ENCODE data around the gene RXRA.
"Not testable (repeated sequence)": the region's sequence is repeated elsewhere in the genome, so short reads cannot be mapped to it uniquely, and the experiment has no call there.

The RXRA gene

DNA sequence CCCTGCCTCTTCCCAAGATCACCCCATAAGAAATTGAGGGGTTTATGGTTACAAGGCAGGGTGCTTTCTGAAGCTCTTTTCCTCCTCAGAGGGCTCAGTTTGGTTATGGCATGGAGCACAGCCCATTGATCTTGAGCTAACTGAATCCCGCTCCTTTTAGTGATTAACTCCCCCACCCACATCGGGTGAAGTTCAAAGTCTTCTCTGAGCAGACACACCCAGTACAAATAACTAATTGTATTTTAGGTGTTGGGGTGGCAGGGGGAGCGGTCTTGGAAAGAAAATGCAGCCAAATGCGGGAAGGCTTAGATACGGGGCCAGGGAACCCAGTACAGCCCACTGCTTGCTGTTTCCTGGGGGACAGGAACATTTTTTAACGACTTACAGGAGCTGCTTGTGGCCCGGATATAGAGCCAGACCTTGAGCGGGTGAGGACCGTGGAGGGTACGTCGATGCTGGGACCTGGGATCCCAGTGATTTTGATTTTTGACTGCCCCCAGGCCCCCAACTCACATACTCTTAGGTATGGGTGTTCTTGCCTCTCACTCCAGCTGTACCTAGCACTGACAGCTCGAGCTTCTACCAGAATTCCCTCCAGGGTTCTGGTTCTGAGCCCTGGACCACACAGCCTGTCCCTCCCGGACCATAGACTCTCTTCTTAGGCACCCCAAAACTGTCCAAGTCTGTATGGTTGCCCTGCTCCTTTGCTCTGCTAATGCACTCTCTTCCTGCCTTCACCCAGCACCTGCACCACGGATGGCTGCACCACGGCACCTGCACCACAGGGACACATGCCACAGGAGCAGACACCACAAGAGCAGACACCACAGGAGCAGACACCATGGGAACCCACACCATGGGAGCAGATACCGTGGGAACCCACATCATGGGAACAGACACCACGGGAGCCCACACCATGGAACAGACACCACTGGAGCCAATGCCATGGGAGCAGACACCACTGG lies 18.3 kb upstream of the RXRA start:
- no peak for DNase-seq

DNA sequence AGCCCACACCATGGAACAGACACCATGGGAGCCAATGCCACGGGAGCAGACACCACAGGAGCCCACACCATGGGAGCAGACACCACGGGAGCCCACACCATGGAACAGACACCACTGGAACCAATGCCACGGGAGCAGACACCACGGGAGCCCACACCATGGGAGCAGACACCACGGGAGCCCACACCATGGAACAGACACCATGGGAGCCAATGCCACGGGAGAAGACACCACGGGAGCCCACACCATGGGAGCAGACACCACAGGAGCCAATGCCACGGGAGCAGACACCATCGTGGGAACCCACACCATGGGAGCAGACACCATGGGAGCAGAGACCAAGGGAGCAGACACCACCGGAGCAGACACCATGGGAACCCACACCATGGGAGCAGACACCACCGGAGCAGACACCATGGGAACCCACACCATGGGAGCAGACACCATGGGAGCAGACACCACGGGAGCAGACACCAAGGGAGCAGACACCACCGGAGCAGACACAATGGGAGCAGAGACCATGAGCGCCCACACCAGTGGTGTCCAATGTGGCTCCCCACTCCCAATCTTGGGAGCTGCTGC lies 17.5 kb upstream of the RXRA start:
- DNase-seq, result not testable (repeated sequence)

DNA sequence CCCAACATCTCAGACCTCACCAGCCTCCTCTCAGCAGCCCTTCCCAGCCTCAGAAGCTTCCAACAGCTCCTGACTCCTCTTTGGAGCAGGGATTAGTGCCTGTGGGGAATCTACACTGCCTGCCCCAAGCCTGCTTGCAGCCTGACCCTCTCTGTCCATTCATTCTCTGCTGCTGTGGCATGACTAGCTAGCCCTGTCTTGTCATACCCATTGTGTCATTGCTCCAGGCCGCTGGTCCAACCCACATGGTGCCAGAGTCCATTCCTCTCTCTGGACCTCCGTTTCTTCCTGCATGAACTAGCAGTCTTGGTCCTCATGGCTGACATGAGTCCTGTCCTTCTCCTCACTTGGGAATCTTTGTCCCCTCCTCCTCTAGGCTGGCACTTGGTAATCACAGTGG lies 12.8 kb upstream of the RXRA start:
- DNase-seq, result no peak

DNA sequence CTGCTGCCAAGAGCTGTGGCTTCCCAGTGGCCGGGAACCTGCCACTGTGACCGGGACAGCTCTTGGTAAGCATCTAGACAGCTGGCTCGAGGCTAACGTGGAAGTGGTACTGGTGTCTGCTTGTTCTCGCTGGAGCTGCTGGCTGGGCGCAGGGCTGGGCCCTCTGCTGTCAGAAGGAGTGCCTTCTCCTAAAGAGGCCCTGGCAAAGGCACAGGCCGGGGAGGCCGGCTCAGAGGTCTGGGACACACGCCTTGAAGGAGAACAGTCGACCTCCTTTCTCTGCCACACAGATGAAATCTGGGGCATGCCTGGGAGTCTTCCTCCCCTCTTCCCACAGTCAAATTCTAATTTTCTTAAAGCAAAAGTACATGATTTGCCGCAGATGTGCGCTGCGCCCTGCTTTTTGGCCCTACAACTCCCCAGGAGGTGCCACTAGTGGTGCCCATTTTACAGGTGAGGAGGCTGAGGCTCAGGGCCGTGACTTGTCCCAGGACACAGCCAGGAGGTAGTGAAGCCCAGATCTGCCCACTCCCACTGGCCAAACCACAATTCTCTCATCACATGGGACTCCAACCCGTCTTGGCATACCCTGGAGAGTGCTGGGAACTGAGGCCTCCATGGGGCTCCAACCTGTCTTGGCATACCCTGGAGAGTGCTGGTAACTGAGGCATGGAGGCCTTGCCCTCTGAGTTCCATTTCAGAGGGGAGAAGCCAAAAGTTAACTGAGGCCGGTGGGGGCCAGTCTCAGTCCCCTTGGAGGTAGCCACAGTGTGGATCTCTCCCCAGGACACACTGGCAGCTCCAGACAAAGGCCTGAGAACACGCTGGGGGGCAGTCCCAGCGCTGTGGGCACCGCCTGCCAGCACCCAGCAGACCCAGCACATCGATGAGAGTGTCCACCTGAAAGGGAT lies 12.0 kb upstream of the RXRA start:
- peak in 1 of 56 donors; percentile 49 for DNase-seq

GRCh38 chr9:134314950-134315715 lies 11.1 kb upstream of the RXRA start:
- no peak for DNase-seq

DNA sequence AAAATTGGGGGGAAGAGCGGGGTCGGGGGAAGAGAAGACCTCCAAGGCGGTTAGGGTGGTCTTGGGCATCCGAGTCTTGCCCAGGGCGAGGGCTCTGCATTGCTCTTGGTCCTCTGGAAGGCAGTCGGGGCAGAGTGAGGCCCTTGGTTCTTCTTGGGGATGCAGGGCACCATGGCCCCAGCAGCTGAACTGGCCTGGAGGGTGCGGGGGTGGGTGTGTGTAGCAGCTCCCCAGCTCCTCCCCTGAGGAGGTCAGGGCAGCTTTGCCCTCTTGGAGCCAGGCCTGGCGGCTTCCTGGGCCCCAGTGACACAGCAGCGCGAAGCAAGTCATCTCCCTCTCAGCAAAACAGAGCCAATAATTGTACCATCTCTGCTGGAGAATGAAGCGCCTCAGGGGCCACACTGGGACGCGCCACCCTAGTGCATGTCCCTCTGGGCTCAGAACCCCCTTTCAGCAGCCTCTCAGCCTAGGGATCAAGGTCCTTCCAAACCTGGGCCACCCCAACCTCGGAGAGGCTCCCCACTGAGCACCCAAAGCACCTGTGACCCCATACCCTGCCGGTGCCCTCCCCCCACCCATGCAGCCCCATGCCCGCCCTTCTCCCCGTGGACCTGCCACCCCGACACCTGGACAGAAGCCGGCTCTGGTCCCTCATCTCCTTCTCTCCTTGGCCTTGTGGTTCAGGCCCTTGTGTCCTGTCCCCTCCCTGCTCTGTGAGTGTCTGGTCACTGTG lies 10.4 kb upstream of the RXRA start:
- DNase-seq, result no peak

DNA sequence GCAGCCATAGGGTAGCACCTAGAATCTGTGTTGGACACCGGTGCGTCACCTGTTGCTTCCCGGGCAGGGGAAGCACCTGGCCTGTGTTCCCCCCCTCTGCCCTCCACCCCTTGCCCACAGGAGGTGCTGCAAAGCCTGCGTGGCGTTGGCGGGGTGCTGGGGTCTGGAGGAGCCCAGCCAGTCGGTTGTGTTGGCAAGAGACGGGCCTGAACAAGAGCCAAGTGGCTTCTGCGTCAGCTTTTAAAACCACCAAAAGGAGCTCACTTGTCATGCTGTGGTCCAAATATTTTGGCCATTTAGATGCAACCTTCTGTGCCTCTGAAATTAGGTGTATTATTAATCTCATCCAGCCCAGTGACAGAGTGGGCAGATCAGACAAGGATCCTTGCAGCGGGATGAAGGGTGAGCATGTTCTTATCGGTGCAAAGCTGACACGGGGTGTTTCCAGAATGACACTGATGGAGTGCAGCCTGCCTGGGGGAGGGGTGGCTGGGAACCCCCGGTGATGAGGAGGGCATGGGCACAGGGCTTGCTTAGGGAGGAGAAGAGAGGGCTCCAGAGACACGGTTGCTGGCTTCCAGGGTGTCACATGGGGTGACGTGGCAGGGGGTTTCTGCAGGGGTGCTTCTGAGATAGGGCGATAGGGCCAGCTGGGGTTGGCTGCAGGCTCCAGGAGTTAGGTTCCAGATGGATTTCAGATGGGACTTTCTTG lies 9.7 kb upstream of the RXRA start:
- peak in 7 of 56 donors; percentile 29 to 44 (median 34) for DNase-seq

- no peak for DNase-seq
Measured at GRCh38 chr9:134317400-134317789, 8.9 kb upstream of the RXRA start.

GRCh38 chr9:134317790-134318414 lies 8.4 kb upstream of the RXRA start:
- DNase-seq, result no peak

DNA sequence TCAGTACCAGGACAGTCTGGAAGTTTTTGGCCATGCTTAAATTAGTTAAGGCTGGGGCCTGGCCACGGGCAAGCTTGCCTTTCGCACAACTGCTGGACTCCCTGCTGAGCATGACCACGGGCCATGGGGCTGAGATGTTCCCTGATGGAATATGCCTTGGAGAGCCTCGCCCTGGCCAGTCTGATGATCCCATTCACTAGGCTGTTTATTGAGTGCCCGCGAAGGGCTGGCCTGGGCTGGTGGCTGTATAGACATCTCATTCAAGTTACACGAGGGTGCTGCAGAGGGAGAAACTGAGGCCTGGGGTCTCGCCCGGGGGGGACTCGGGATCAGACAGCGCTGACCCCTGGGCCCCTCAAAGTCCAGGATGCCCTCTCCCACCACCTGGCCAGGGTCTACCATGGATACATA lies 7.8 kb upstream of the RXRA start:
- no peak for DNase-seq

DNA sequence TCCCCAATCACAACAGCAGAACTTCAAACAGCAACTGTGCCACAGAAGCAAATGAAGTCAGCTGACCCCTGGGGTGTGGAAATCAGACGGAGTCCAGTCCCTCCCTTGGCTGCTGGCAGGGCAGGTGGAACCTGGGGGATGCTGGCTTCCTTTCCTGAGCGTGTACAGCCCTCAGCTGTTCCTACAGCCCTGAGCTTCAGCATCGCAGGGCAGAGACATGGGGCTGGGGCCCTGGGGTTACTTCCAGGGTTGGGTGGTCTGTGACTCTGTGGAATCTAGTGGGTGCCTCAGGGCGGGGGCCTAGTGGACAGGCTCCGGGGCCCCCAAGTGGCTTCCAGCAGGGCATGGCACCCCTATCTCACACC lies 7.3 kb upstream of the RXRA start:
- DNase-seq, result no peak

GRCh38 chr9:134319306-134320125 lies 6.7 kb upstream of the RXRA start:
- no peak for DNase-seq

DNA sequence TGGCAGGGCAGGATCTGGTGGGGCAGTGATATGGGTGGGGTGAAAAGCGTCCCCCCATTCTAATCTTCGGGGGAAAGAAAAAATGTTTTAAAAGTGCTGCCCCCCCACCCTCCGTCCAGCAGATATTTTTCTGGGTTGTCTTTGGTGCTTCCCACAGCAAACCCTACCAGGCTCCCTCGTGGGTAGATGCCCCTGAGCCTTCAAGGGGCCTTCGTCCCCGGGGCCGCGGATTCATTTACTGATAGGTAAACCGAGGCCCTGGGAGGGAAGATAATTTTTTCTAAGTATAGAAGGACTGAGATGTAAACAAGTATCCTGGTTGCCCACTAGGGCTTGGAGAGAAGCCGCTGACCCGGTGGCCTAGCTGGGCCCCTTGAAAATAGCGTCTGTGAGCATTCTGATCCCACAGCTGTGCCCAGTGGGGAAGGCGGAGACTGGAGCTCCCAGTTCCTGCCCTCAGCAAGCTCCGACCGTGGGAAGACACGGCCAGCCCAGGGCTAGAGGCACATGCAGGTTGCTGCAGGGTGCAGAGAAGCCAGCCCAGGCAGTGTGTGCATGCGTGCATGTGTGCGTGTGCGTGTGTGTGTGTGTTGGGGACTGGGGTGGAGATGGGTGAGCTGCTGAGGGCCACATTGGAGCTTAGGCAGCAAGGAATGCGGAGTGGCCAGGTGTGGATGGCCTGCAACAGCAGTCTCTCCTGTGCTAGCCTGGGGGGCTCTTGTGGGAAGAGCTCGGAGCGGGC lies 6.0 kb upstream of the RXRA start:
- no peak for DNase-seq

DNA sequence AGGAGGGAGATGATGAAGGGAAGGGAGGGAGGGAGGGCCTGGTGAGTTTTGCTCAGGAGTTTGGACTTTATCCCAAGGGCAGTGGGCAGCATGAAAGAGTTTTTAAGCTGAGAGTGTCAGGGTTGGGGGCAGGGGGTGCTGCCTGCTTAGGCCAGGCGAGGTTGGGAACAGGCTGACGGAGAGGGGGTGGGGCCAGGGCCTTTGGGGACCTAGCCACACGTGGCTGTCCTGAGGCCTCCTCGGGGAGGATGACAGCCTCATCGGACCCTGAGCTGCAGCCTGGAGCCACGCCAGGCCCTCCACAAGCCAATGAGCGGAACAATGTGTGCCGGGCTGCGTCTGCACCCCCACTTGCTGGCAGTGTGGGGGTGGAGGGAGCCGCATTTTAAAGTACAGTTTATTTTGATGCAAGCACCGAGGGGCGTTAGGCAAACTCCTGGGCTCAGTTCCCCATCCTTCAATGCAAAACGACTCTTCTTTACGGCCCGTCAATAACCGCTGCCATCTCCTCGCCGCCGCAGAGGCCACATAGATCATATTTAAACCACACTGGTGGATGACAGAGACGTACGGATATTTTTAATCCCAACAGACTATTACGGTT lies 5.3 kb upstream of the RXRA start:
- DNase-seq, result peak in 2 of 56 donors; percentile 32 to 36

GRCh38 chr9:134321531-134321930 lies 4.7 kb upstream of the RXRA start:
- DNase-seq, result no peak

DNA sequence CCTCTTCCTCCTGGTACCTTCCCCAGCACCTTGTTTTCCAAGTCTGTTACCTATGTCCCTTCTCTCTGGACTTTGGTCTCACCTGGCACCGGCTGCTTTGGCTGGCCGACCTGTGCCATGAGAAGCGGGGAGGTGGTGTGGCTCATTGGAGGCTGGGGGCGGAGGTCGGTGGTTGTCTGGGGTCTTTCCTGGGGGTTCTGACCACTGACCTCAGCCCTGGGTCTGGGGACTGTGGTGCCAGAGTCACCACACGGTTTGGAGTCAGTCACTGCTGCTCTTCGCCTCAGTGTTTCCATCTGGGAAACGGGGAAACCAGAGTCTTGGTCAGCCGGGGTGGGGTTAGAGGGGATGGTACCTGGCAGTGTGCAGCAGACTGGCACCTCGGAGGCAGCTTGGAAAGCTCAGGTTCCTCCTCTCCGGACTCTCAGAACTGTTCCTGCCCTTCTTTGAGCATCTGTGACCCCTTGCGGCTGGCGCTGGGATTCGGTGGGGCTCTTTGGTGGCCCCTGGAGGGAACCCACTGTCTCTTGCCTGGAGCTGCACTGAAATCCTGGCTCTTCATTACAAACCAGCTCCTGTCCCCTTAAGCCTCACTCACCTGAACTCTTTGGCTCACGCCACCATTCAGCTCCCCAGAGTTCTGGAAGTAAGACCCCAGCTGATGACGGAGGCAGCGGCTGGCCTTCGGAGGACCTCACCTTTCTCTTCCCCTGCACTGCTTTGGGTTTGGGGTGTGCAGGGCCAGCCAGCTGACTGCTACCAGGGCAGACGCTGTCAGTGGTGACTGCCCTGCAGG lies 4.1 kb upstream of the RXRA start:
- DNase-seq, result no peak

All from nucleus accumbens (tissue), 56 donors.